NCI-H446 treated with DMSO at 0.1 percent for 48 hours (cell line): ENCODE results near the gene SLC22A31.
A peak's percentile ranks its signal among the peaks of the same experiment; 100 is the strongest.
"Not testable (repeated sequence)": the region's sequence is repeated elsewhere in the genome, so short reads cannot be mapped to it uniquely, and the experiment has no call there.

Experiments
- DNase-seq: peaks from one replicate; lab custom pipeline; 2025; lab: John Stamatoyannopoulos, UW

The SLC22A31 gene

DNA sequence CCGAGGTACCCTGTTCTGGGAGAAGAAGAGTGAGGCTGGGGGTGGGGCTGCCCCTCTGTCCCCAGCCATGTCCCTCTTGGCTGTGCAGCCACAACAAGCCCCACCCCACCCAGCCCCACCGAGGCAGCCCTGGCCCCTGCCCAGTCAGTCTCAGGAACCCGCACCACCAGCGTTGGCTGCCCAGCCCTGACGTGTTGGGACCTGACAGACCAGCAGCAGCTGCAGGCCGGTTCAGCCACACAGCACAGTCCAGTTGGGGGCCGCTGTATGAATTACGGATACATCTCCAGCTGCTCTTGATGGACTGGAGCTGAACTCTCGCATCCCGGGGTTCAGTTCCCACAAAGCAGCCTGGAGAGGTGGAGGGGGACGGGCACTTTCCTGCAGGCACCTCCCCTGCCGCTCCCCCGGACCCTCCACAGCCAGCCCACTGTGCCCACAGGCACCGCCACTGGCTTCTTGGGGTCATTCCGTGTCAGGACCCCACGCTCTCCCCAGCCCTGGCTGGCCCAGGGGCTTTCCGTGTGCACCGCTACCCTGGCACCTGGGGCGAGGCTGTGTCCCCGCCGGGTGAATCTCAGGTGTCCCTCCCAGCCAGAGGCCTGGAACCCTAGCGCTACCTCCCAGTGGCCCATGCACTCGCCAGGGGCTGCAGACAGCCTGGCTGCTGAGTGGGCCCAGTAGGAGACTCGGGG, 21.7 kb downstream of the SLC22A31 start:
- no peak for DNase-seq

DNA sequence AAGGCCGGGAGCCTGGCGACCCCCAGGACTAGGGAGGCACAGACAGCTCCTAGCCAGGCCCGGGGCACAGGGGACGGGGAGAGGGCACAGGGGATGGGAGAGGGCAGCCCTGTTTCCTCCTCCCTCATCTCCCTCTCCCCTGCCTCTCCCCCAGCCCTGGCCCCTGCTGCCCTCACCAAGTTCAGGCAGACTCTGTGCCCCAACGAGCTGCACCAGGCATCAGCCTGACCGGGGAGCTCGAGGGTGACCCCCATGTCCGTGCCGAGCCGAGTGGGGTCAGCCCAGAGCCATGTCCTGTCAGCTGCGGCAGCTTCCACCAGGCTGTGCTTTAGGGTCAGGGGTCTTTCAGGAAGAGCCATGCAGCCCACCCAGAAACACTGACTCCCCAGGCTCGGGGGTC, 22.8 kb downstream of the SLC22A31 start:
- no peak for DNase-seq

DNA sequence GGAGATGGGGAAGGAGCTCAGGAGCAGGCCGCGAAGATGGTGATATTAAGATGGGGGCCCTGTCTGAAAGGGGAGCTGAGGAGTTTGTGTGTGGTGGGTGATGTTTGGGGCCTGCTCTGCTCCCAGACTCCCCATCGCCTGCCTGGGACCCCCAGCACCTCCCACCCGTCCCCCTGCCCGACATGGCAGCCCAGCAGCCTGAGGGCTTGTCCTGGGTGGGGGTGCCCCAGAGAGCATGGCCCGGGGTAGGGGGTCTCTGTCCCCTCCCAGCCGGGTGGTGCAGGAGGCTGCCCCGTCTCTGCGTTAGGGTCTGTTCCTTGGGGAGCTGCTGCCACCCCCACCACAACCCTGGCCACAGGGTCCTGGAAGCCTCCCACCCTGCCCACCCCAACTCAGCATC, 23.6 kb downstream of the SLC22A31 start:
- no peak for DNase-seq

DNA sequence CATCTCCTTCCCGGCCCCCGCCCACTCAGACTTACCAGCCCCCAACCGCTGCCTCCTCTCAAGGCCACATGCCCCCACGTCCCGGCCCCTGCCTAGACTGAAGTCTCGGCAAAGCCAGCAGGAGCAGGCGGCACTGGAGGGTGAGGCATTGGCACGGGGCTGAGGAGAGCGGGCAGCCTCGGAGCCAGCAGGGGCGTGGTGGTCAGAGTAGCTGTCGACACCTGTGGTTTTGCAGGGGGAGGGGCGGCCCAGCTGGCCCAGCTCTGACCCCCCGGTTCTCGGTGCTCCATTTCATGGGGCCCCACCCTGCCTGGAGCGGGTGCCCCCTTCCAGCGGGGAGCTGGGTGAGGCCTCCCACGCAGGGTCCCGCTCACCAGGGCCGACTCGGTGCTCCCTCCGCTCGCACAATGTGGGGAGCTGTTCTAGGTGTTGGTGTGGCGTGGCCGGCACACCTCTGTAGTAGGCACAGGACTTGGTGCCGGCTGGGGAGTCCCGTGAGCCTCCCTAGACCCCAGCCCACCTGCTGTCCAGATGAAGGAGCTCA, 24.1 kb downstream of the SLC22A31 start:
- peak; percentile 35 for DNase-seq

DNA sequence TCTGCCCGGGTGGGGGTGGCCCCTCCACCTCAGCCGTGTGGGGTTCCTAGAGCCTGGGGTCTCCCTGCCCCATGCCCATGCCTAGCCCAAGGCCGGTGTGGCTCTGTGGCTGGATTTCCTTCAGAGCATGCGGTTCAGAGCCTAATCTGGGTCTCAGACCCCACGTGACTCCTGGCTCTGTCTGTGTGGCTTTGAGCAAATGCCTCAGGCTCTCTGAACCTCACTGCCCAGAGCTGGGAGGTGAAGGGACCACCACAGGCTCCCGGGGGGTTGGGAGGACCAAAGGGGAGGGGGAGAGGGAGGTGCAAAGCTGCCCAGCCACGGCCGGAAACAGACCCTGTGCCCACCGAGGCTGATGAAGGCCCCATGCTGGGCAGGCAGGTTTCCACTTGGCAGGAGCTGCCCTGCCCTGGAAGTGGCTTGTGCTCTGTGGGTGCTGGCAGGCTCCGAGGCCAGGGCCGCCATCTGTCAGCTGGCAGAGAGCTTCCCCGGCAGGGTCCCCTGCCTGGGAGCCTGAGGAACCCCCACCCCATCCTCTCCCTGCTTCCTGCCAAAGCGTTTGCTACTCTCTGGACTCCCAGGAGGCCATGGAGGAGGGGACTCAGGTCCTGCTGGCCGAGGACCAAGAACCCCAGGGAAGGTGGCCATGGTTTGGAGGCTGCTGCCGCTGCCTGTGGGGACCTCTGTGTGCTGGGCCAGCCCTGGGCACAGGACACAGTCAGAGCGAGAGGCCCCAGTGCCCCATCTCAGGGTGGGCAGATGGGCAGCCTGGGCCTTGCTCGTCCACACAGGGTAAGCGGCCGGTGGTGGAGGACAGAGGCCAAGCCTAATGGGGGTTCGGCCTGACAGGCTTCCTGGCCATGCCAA, 24.8 kb downstream of the SLC22A31 start:
- DNase-seq, result peak; percentile 85

DNA sequence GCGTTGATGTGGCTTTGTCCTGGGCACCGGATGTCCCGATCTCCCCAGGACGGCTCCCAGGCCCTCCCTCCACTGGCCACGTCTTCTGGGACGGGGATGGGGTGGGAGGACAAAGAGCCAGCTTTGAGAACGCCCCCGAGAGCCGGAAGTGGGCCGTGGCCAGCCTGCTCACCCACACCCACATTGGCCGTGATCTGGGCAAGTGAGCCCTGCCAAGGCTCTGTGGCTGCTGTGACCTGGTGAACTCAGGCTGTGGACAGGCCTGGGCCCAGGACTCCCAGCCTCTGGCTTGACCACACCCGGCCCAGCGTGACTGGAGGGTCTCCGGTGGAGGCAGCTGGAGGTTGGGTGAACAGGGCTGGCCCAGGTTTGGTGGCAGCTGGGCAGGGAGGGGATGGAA, 25.5 kb downstream of the SLC22A31 start:
- no peak for DNase-seq

DNA sequence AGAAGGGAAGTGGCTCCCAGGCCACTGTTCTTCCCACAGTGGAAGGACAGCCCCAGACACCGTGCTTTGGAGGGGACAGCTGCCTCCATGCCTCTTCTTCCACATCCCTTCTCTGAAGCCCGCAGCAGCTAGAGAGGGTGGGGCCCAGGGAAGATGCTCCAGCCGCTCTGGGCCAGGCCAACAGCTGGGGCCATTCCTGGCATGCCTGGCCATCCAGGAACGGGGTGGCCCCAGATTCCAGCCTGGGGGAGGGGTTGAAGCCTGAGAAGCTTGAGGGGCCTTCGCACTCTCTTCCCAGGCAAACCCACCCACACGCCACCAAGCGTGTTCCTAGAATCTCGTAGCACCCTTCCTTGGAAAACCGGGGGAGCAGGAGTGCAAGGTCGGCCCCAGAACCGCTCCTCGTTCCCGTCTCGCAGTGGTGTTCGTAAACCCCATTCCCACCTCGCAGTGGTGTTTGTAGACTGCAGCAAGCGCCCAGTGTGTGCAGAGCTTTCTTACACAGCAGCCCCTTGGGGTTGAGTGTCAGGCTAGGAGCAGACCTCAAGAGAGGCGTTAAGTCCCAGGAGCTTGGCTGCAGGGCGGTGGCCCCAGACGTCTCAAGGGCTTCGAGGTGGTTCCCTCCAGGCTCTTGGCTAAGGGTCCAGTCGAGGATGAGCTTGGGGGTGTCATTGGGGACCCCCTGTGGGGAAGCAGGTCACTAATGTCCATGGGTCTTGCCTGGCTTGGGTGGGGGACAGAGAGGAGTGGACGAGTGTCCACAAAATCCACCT, 26.1 kb downstream of the SLC22A31 start:
- no peak for DNase-seq

DNA sequence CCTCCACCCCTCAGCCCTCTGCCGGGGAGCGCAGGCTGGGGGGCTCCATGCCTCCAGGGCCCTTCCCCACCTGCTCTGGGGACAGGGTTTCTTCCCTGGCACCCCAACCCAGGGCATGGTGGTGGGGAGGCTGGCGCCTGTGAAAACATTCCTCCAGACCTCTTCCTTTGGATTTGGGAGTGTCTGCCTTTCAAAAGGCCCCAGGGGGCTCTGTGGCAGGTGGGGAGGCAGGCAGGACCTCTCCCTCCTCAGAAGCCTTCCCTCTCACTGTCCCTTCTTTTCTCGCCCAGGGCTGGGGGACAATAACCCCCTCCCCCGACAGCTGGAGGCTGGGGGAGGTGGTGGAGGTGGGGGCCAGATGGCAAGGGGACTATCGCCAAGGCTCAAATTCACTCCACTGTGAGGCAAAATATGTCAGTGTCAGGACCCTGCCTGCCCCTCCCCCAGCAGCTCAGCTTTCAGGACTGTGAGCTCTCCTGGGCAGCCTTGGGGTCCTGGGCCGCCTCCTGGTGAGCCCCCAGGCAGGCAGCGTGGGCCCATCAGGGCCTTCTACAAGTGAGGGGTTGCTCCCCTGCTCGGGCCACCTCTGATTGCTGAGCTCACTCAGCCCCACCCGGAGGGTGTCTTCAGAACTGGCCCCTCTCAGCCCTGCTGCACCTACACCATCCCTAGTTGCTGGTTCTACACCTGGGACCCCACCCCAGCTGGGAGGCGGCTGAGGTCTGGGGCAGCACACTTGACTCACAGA, 27.0 kb downstream of the SLC22A31 start:
- DNase-seq, result no peak

DNA sequence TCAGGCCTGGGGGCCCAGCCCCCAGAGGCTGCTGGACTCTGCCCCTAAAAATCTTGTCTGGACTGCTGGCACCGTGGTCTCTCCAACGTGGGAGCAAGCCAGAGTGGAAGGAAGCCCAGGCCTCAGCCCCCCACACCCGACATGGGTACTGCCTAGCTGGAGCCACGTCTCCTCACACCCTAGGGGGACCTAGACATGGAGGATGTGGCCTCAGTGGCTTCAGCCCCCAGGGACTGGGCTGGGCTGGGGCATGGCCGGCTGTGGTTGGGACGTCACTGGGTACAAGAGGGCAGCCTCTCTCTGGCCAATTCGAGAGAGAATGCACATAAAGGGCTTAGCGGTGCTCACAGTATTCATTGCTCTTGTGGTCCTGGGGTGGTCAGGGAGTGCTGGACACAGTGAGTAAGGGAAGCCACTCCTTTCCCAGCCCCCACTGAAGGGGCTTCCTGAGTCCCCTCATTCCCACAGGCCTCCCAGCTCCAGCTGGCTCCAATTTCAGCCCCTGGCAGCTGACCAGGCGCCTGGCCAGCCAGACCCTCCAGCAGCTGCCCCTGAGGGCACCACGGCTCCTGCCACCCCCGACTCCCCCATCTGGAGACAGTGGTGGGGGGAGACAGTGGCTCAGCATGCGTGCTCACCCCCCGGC, 27.7 kb downstream of the SLC22A31 start:
- DNase-seq, result no peak

DNA sequence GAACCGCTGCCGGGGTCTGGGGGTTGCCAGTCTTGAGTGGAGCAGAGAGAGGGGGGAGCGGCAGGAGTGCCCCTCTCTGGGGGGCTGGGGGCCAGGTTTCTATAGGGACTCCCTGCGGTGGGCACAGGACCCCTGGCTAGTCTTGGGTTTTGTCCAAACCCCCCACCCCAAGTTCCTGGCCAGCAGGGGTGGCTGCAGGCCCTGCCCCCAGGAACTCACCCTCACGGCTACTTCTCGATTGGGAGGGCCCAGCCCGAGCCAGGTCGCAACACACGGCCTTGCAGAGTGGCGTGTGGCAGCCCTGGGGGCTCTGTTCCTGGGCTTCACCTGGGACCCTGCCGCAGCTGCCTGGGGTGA, 28.2 kb downstream of the SLC22A31 start:
- DNase-seq, result no peak

DNA sequence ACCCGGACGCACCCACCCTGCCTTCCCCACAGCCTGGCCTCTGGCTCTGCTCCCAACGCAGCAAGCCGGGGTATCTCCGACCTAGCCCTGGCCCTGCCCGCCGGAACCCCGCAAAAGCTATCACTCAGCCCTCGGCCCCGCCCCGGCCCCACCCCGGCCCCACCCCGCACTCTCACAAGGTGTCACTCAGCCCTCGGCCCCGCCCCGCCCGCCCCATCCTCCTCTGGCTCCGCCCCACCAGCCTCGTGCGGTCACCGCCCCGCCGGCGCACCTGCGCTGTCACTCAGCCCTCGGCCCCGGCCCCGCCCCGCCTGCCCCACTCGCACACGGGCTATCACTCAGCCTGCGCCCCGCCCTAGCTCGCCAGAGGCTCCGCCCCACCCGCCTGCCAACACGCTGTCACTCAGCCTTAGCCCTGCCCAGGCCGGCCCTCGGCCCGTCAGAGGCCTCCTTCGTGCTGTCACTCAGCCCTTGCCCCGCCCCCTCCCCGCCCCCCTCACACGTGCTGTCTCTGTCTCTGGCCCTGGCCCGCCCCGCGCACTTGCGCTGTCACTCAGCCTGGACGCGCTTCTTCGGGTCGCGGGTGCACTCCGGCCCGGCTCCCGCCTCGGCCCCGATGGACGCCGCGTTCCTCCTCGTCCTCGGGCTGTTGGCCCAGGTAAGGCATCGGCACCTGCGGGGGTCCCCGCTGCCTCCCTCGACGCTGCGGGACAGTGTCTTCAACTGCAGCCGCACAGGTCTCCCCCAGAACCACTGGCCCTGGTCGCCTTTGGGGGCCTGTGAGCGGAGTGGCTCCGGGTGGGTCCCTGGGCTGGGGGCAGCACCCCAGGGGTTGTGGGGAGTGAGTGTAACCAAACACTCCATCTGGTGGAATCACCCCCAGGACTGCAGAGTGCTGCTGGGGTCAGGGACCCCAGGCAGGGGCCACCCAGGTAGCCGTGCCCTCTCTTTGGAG, 28.8 kb downstream of the SLC22A31 start, which contains the start of gene CDH15:
Gene CDH15 (plus strand): TSS at position 533 of the 955 bp plus-strand sequence. CDS start 84 bp downstream, at position 617.
- DNase-seq, result peak; percentile 87

DNA sequence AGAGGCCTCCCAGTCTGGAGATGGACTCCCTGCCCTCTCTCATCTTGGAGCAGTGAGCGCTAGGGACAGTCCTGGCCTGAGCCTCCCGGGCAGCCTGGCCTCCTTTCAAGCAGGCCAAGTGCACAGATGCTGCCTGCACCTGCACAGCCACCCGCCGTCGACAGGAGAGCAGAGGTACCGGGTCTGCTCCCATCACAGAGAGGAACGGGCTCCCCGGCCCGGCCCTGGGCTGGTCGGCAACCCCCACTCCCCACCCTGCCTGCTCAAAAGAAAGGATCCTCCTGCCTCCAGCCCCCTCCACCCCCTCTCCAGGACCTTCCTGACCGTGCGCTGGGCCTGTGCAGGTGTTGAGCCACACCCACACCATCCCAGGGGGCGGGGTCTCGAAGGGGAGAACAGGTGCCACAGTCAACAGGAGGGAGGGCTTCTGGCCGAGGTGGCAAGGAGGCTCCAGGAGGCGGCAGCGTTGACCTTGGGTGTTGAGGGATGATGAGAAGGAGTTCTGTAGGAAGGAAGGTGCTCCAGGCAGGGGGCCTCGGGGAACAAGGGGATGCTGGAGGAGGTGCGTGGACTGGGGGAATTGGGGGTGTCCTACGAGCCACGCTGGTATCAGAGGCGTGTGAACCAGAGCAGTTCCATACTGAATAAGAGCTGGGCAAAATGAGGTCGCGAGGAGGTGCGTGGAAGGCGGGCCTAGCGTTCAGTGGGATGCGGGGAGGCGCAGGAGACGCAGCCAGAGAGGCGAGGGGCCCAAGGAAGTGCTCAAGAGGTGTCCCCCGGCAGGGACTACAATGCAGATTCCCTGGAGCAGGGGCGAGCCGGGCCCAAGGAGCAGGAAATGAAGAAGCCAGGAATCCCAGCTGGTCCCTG, 29.8 kb downstream of the SLC22A31 start:
- no peak for DNase-seq

DNA sequence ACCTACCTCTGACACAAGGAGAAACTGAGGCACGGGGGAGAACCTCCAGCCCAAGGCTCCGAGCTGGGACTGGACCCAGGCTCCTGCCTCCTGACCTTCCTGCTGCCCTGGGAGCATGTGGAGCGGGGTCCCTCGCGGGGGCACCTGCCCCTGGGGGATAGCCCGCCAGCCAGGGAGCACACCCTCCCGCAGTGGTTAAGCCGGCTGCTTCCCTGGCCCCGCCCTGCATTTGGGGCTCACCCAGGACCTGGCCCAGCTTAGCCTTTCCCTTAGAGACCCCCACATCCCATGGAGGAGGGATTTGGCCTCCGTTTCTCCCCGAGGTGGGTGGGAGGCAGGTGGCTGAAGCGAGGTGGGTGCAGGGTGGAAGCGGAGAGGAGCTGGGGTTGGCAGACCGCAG, 30.6 kb downstream of the SLC22A31 start:
- no peak for DNase-seq

DNA sequence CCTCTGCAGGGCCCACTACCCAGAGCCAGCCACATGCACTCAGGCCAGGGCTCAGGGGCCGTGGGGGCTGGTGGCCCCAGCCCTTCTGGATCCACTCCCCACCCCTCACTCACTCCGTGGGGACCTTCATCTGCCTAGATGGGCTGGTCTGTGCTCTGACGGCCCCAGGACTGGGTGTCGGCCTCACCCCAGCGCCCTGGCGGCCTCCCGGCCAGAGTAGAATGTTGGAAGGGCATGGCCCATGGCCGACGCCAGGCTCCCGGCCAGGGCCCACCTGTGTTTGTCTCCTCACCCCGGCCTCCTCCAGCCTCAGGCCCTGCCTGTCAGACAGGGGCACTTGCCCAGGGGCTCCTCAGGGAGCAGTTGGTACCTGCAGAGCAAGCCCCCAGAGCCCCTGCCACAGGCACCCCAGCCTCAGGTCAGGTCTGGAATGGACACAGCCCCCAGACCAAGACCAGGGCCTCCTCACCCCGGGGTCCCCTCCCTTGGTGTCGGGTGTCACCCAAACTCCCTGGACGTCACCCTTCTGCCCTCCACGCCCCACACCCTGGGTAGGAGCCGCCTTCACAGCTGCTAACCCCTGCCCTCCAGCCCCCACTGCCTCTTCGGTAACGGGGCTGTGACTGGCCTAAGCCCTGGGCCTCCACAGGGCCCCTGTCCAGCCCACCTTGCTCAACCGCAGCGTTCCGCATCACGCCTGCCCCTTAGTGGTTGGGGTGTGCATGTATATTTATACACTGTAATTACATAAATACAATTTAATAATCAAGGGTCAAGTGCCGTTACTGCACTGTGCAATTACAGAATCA, 31.8 kb downstream of the SLC22A31 start:
- DNase-seq, result no peak

DNA sequence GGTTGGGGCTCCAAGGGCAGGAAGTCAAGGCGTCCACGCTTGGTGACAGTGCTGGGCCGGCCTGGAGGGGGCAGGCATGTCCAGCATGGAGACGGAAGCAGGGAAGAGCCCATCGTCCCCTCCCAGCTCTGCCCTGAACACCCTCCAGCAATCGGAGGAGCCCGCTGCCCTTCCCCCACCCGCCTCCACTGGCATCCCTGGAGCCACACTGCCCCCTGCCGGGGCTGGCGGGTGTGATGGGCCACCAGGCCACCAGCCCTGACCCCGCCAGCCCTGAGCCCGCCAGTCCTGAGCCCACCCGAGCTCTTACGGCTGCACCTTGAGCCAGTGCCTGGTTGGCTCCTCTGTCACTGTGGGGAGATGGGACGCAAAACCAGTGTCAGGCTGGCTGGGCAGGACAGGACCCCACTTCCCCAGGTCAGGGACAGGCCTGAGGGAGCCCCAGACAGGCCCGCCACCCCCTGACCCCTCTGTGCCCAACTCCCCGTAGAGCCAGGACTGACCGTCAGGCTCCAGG, 32.9 kb downstream of the SLC22A31 start:
- peak; percentile 3 for DNase-seq

DNA sequence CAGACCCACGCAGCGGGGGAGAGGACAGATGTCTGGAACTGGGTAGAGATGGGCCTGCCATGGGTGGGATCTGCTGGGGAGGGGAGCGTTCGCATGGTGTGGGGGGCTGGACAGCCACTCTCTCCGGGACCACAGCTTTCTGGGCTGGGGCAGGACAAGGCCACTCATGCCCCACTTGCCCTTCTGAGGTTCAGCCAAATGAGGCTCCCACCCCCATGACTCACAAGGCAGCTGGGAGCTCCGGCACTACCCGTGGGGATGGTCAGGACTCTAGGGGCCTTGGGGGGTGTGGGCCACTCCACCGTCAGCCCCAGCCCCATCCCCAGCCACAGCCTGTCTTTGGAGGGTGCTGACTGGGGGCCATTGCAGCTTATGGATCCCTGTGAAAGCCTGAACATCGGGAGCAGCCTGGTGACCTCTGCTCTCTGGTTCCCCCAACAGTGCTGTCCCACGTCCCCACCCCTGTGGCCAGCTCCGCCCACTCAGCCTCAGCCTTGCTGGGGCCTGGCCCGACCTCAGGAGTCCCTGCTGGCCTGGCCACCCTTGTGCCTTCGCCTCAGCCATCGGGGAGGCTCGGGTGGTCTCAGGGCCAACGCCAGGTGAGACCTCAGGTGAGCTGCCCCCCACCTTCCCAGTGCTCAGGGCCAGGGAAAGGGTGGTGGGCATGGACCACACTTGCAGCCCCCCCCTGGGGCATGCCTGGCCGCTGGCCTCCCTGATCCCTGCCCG, 33.5 kb downstream of the SLC22A31 start:
- DNase-seq, result no peak

DNA sequence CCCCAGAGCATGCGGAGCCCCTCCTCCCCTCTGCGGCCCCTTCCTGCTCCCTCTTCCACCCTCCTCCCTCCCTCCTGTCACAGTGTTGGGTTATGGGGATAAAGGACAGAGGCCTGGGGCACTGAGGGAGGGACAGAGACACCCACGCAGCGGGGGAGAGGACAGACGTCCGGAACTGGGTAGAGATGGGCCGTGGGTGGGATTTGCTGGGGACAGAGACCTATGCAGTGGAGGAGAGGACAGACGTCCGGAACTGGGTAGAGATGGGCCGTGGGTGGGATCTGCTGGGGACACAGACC, 34.7 kb downstream of the SLC22A31 start:
- not testable (repeated sequence) for DNase-seq
